GM23338 (cell line): ENCODE measurements around the gene BARX2.
A peak's percentile ranks its signal among the peaks of the same experiment; 100 is the strongest.

ENCODE experiments used
- CREB1 ChIP-seq: fragments of 250-450 bp; sonication (Bioruptor Pico); IDR thresholded peaks from 2 replicates; pipeline ENCODE4 v1.5.0; 2020; ENCODE audit warnings: low read depth, mild to moderate bottlenecking, moderate library complexity
- CTCF ChIP-seq, 2 experiments: fragments of 200-600 bp in 1 of 2; sonication (generic) in 1 of 2; conservative IDR thresholded peaks; 2 replicates each; pipeline versions ENCODE4 v1.5.1 to v1.6.1; 2016 to 2017; ENCODE audit warnings: antibody characterized with exemption in 2 of 2, low read depth in 2 of 2, mild to moderate bottlenecking in 2 of 2, moderate library complexity in 1 of 2
- EZH2 ChIP-seq: fragments of 200-600 bp; sonication (generic); IDR thresholded peaks from one replicate; pipeline ENCODE4 v1.8.0; 2017; ENCODE audit warnings: antibody characterized with exemption, mild to moderate bottlenecking, low read depth; ENCODE audit not compliant: unreplicated experiment
- EZH2phosphoT487 ChIP-seq: fragments of 200-600 bp; sonication (generic); IDR thresholded peaks from one replicate; pipeline ENCODE4 v1.8.1; 2018; ENCODE audit warnings: antibody characterized with exemption; ENCODE audit not compliant: unreplicated experiment
- JUNB ChIP-seq: IDR thresholded peaks from one replicate; pipeline ENCODE4 v1.6.1; 2016; ENCODE audit warnings: antibody characterized with exemption; ENCODE audit not compliant: unreplicated experiment
- POLR2AphosphoS5 ChIP-seq: IDR thresholded peaks from 2 replicates; pipeline ENCODE4 v1.6.1; 2016; ENCODE audit warnings: antibody characterized with exemption, low read depth
- REST ChIP-seq: IDR thresholded peaks from one replicate; pipeline ENCODE4 v1.6.1; 2018; ENCODE audit warnings: antibody characterized with exemption; ENCODE audit not compliant: unreplicated experiment
- ZNF331 ChIP-seq: fragments of 250-450 bp; sonication (Bioruptor Pico); IDR thresholded peaks from 2 replicates; pipeline ENCODE4 v1.5.0; 2020; ENCODE audit warnings: low read depth, mild to moderate bottlenecking, moderate library complexity
- TF ChIP-seq, protein P1 (sequence below): IDR thresholded peaks from 2 replicates; pipeline ENCODE4 v1.6.1; 2016; ENCODE audit warnings: antibody characterized with exemption

DNA sequence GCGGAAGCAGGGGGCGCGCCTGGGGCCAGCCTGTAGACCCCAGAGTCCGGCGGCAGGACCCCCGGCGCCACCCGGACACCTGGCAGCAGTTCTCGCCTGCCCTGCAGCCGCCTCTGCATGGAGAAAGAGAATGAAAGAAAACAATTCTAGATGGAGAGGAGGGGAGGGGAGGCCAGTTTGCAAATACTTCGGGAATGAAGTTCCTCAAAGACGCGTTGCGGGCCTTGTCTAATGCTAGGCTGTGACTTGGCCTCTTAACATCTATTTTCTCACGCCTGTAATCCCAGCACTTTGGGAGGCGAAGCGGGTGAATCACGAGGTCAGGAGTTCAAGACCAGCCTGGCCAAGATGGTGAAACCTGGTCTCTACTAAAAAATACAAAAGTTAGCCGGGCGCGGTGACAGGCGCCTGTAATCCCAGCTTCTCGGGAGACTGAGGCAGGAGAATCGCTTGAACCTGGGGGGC lies 2.1 kb upstream of the BARX2 start:
- no peak for TF ChIP-seq REST
- no peak for TF ChIP-seq CTCF (conservative IDR thresholded peaks at IDR 0.05; ENCODE audit: low read depth in 2 of 2)
- peak; percentile 81 for TF ChIP-seq EZH2
- no peak for TF ChIP-seq JUNB
- no peak for TF ChIP-seq CREB1 (CRISPR knock-in tag)
- TF ChIP-seq EZH2phosphoT487, result peak; percentile 15
- no peak for TF ChIP-seq POLR2AphosphoS5
- TF ChIP-seq, protein P1, sequence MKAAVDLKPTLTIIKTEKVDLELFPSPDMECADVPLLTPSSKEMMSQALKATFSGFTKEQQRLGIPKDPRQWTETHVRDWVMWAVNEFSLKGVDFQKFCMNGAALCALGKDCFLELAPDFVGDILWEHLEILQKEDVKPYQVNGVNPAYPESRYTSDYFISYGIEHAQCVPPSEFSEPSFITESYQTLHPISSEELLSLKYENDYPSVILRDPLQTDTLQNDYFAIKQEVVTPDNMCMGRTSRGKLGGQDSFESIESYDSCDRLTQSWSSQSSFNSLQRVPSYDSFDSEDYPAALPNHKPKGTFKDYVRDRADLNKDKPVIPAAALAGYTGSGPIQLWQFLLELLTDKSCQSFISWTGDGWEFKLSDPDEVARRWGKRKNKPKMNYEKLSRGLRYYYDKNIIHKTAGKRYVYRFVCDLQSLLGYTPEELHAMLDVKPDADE, result no peak
- no peak for TF ChIP-seq ZNF331 (CRISPR knock-in tag)
